Eye (tissue), 1 donor: ENCODE data around the gene KLHL4.
"Not testable (repeated sequence)": the region's sequence is repeated elsewhere in the genome, so short reads cannot be mapped to it uniquely, and the experiment has no call there.

ENCODE experiments used
- DNase-seq: peaks from one replicate; pipeline ENCODE4 v3.0.0-alpha.2; 2015

The KLHL4 gene

DNA sequence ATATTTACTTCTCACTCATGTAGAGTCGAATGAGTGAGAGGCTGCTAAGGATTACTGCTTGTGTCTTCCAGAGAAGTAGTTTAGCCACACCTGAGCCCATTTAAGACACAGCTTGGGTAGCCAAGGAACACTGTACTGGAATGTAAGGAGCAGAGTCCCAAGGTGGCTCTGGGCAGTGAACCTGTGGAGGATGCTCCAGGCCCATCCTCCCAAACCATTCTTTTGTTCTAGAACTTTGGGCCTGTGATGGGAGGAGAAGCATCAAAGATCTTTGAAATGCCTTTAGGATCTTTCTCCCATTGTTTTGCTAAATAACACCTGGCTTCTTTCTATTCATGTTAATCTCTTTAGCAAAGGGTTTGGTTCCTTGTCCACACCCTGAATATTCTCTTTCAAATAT is 162.2 kb downstream of the KLHL4 start:
- DNase-seq, result no peak

- DNase-seq, result no peak
These were observed 170.1 kb downstream of the KLHL4 start for GRCh38 chrX:87687703-87688102.

GRCh38 chrX:87688113-87688748 is 170.6 kb downstream of the KLHL4 start:
- not testable (repeated sequence) for DNase-seq

DNA sequence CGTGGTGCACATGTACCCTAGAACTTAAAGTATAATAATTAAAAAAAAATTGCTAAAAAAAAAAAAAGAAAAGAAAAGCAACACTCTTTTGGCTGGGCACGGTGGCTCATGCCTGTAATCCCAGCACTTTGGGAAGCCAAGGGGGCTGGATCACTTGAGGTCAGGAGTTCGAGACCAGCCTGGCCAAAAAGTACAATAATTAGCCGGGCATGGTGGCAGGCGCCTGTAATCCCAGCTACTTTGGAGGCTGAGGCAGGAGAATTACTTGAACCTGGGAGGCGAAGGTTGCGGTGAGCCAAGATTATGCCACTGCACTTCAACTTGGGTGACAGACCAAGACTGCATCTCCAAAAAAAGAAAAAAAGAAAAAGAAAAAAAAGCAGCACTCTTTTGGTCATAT is 171.6 kb downstream of the KLHL4 start:
- DNase-seq, result not testable (repeated sequence)

- DNase-seq, result no peak
These were observed 175.6 kb downstream of the KLHL4 start for GRCh38 chrX:87693204-87693603.

- DNase-seq, result no peak
These were observed 179.8 kb downstream of the KLHL4 start for GRCh38 chrX:87697409-87697808.

DNA sequence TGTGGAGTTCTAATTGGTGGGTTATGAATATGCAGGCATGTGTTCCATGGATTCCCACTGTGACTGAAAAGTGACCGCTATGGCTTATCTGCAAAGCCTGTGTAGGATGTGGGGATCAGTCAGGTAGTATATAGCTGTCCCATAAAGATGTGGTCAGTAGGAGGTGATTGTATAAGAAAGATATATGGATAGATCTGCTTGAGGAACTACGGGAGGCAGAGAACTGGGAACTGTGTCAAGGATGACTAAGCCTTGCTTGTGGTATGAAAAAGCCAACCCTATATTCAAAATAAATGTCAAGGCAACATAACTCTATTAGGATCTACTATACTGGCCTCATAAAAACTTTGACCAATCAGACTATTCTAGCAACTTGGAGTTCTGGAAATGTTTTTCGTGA is 185.2 kb downstream of the KLHL4 start:
- no peak for DNase-seq

DNA sequence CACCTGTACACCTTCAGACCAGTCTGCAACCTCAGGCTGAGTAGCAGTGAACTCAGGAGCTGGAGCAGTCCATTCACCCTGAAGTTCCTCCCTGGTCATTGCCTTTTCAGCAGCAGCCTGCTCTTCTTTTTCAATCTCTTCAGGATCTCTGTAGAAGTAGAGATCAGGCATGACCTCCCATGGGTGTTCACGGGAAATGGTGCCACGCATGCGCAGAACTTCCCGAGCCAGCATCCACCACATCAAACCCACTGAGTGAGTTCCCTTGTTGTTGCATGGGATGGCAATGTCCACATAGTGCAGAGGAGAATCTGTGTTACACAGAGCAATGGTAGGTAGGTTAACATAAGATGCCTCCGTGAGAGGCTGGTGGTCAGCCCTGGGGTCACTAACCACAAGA is 185.9 kb downstream of the KLHL4 start:
- not testable (repeated sequence) for DNase-seq

DNA sequence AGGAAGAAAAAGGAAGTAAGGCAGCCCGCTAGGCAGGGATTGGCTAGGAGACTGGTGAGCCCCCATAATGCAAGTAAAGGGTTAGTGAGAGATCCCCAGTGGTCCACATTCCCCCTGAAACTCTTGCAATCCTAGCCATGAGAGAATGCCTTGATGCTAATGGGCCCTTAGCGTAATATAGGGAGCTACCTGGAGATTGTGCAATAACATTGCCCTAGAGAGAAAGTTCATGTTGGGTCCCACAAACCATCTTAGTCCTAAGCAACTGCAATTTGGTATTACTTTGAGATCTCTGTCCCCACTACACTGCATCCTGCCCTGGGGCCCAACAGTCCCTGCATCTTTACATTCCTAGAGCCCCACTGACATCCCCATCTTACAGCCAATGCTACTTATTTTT is 188.5 kb downstream of the KLHL4 start:
- no peak for DNase-seq

- DNase-seq, result no peak
These were observed 193.0 kb downstream of the KLHL4 start for GRCh38 chrX:87710580-87710979.
